HFF-Myc (cell line): ENCODE results near the gene CHD6.

Experiments
- DNase-seq: peaks from one replicate; pipeline ENCODE4 v3.0.0-alpha.2; 2011; ENCODE audit warnings: low read depth; ENCODE audit errors: extremely low read depth
- H3K4me3 ChIP-seq: replicated peaks from 2 replicates; pipeline ENCODE4 v1.5.1; 2011; ENCODE audit warnings: low read depth, mild to moderate bottlenecking, control low read depth, low read length
- CTCF ChIP-seq: IDR thresholded peaks from 2 replicates; pipeline ENCODE4 v1.5.1; 2012; ENCODE audit warnings: mild to moderate bottlenecking, low read depth, low read length, control low read depth; ENCODE audit errors: missing control alignments

The CHD6 gene

GRCh38 chr20:41523857-41524256 is 94.3 kb downstream of the CHD6 start:
- no peak for TF ChIP-seq CTCF
- H3K4me3 ChIP-seq: no peak overlapping the region
- DNase-seq: no peak

GRCh38 chr20:41513829-41514228 is 104.3 kb downstream of the CHD6 start:
- no peak for TF ChIP-seq CTCF
- no peak for DNase-seq
- H3K4me3 ChIP-seq: no peak overlapping the region

- TF ChIP-seq CTCF: no peak
- no peak for DNase-seq
- H3K4me3 ChIP-seq: no peak overlapping the region
These were observed 105.6 kb downstream of the CHD6 start for GRCh38 chr20:41512624-41513023.

GRCh38 chr20:41510847-41511450 is 107.2 kb downstream of the CHD6 start:
- H3K4me3 ChIP-seq: no peak overlapping the region
- TF ChIP-seq CTCF: no peak
- DNase-seq: no peak

GRCh38 chr20:41510224-41510623 is 108.0 kb downstream of the CHD6 start:
- DNase-seq: no peak
- TF ChIP-seq CTCF: no peak
- no peak overlapping the region for H3K4me3 ChIP-seq

- H3K4me3 ChIP-seq: no peak overlapping the region
- no peak for DNase-seq
- TF ChIP-seq CTCF: no peak
These were observed 108.6 kb downstream of the CHD6 start for GRCh38 chr20:41509316-41510200.

GRCh38 chr20:41508335-41508734 is 109.8 kb downstream of the CHD6 start:
- DNase-seq: no peak
- no peak for TF ChIP-seq CTCF

More at GRCh38 chr20:41508335-41508734, 109.8 kb downstream of the CHD6 start:
- H3K4me3 ChIP-seq: no peak overlapping the region
